Keratinocyte (primary cell): Measurements from ENCODE around the gene ADH1C. TPM values are rescaled to one million over a fixed set of nuclear protein-coding genes. Genes with fewer than 3 reads are reported as not detected.
"Not testable (repeated sequence)": the region's sequence is repeated elsewhere in the genome, so short reads cannot be mapped to it uniquely, and the experiment has no call there.

ENCODE experiments used
- DNase-seq: peaks from one replicate; pipeline ENCODE4 v3.0.0-alpha.2; 2011; ENCODE audit warnings: low read depth, missing footprints, low spot score
- FAIRE-seq: peaks from 2 replicates; lab custom pipeline; 2011; peaks lifted over from hg19 to GRCh38; lab: Jason Lieb, UNC
- H2AFZ ChIP-seq: 2 replicates; pipeline ENCODE4 v1.6.0; 2012; ENCODE audit warnings: low read length, control low read depth, inconsistent platforms; ENCODE audit not compliant: control insufficient read depth
- H3K27ac ChIP-seq: 2 replicates; pipeline ENCODE4 v1.5.1; 2011; ENCODE audit warnings: low read length; ENCODE audit not compliant: control insufficient read depth, insufficient read depth
- H3K27me3 ChIP-seq: 3 replicates; pipeline ENCODE4 v1.6.0; 2011; ENCODE audit warnings: low read length; ENCODE audit not compliant: control insufficient read depth, insufficient read depth; ENCODE audit errors: extremely low read depth
- H3K36me3 ChIP-seq, 2 experiments: 2 replicates in 1 of 2; 3 replicates in 1 of 2; pipeline ENCODE4 v1.5.1; 2011; ENCODE audit warnings: low read length in 2 of 2, mild to moderate bottlenecking in 1 of 2; ENCODE audit not compliant: control insufficient read depth in 2 of 2, insufficient read depth in 2 of 2; ENCODE audit errors: extremely low read depth in 1 of 2
- H3K4me1 ChIP-seq: 3 replicates; pipeline ENCODE4 v1.5.1; 2011; ENCODE audit warnings: low read length; ENCODE audit not compliant: control insufficient read depth, insufficient read depth; ENCODE audit errors: extremely low read depth
- H3K4me2 ChIP-seq: 3 replicates; pipeline ENCODE4 v1.6.0; 2011; ENCODE audit warnings: low read depth, low read length; ENCODE audit not compliant: control insufficient read depth, insufficient read depth; ENCODE audit errors: extremely low read depth
- H3K4me3 ChIP-seq, 3 experiments: fragments of 200-600 bp in 1 of 3; sonication (generic) in 1 of 3; 2 replicates in 2 of 3; 3 replicates in 1 of 3; pipeline ENCODE4 v1.5.1; 2011 to 2016; ENCODE audit warnings: low read length in 3 of 3, mild to moderate bottlenecking in 3 of 3, control low read depth in 2 of 3, inconsistent platforms in 1 of 3, low read depth in 1 of 3, mixed read lengths in 1 of 3, mixed run types in 1 of 3, moderate library complexity in 1 of 3; ENCODE audit not compliant: control insufficient read depth in 2 of 3, insufficient read depth in 2 of 3; ENCODE audit errors: extremely low read depth in 1 of 3
- H3K79me2 ChIP-seq: 2 replicates; pipeline ENCODE4 v1.6.0; 2012; ENCODE audit warnings: low read length; ENCODE audit not compliant: control insufficient read depth, insufficient read depth
- H3K9ac ChIP-seq: 3 replicates; pipeline ENCODE4 v1.6.0; 2011; ENCODE audit warnings: low read length; ENCODE audit not compliant: control insufficient read depth, insufficient read depth; ENCODE audit errors: extremely low read depth
- H3K9me1 ChIP-seq: 3 replicates; pipeline ENCODE4 v1.6.0; 2011; ENCODE audit warnings: low read length; ENCODE audit not compliant: control insufficient read depth, insufficient read depth; ENCODE audit errors: extremely low read depth
- H3K9me3 ChIP-seq: 2 replicates; pipeline ENCODE4 v1.5.1; 2012; ENCODE audit warnings: low read depth, low read length; ENCODE audit not compliant: control insufficient read depth
- H4K20me1 ChIP-seq: 3 replicates; pipeline ENCODE4 v1.6.0; 2011; ENCODE audit warnings: low read length; ENCODE audit not compliant: control insufficient read depth, insufficient read depth; ENCODE audit errors: extremely low read depth
- EZH2 ChIP-seq: IDR thresholded peaks from one replicate; pipeline ENCODE4 v1.6.1; 2012; ENCODE audit warnings: inconsistent platforms, mild to moderate bottlenecking, low read length, moderate library complexity
- dilution Hi-C: fragments of 300-500 bp; cut with MboI; formaldehyde crosslinking; loops from one replicate; pipeline ENCODE4 v1.7.0; 2020; ENCODE audit warnings: low sequenced_read_pairs; ENCODE audit not compliant: extremely low pct_ligation_motif_present
- polyA plus RNA-seq, 5 experiments: library from polyadenylated mRNA; depleted of rRNA in 3 of 5; stranded (reverse) in 3 of 5; stranded (forward) in 1 of 5; unstranded in 1 of 5; fragments of >200 nt; gene quantifications; 1 replicate in 1 of 5; 2 replicates in 3 of 5; 3 replicates in 1 of 5; pipeline versions ENCODE4 v1.2.1 to v1.2.3, GENCODE V29; 2011 to 2012; ENCODE audit warnings: missing spikeins in 2 of 5, low read depth in 1 of 5, low replicate concordance in 1 of 5
- TF ChIP-seq, protein P1 (sequence below), 3 experiments: IDR thresholded peaks in 1 of 3; conservative IDR thresholded peaks in 1 of 3; optimal IDR thresholded peaks in 1 of 3; 2 replicates in 2 of 3; 3 replicates in 1 of 3; pipeline versions ENCODE3 to v1.5.1; 2011; ENCODE audit warnings: low read length in 3 of 3, mild to moderate bottlenecking in 3 of 3, moderate library complexity in 2 of 3, control low read depth in 1 of 3, inconsistent platforms in 1 of 3; ENCODE audit not compliant: insufficient read depth in 2 of 3; ENCODE audit errors: extremely low read depth in 1 of 3

Gene ADH1C
- polyA plus RNA-seq, 1 donor (not counting 4 experiments of a cell fraction or from before 2014, with no cell fraction given), result 0.03 TPM

DNA sequence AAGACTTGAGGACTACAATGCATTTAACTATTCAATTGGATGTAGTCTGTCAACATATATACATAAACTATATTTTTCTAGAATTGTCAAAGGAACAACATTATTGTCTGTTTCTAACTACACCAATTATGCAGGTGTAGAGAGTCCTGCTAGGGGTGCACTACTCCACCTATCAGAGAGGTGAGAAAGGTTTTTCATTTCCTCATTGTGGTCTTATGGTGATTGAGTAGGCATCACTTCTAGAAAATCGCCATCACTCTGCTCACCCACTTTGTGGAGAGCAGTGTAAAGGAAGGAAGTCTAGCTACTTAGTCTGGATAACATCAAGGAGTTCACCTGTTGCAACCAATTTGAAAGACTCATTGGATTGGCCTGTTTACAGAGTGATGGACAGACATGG is 4.4 kb upstream of the ADH1C start:
- H3K4me2 ChIP-seq, result no peak overlapping the region
- no peaks in the 10 kb centered on the region for H3K9me1 ChIP-seq
- H3K9ac ChIP-seq, result no peak overlapping the region
- no peak overlapping the region for H3K27ac ChIP-seq
- H3K27me3 ChIP-seq, result no peaks in the 10 kb centered on the region
- no peaks in the 10 kb centered on the region for H3K4me1 ChIP-seq
- no peak for DNase-seq
- H3K36me3 ChIP-seq, result no peaks in the 10 kb centered on the region
- no peaks in the 10 kb centered on the region for H3K79me2 ChIP-seq
- no peak overlapping the region for H2AFZ ChIP-seq
- FAIRE-seq, result no peak
- H3K9me3 ChIP-seq, result no peaks in the 10 kb centered on the region
- H4K20me1 ChIP-seq, result no peaks in the 10 kb centered on the region
- TF ChIP-seq, protein P1, sequence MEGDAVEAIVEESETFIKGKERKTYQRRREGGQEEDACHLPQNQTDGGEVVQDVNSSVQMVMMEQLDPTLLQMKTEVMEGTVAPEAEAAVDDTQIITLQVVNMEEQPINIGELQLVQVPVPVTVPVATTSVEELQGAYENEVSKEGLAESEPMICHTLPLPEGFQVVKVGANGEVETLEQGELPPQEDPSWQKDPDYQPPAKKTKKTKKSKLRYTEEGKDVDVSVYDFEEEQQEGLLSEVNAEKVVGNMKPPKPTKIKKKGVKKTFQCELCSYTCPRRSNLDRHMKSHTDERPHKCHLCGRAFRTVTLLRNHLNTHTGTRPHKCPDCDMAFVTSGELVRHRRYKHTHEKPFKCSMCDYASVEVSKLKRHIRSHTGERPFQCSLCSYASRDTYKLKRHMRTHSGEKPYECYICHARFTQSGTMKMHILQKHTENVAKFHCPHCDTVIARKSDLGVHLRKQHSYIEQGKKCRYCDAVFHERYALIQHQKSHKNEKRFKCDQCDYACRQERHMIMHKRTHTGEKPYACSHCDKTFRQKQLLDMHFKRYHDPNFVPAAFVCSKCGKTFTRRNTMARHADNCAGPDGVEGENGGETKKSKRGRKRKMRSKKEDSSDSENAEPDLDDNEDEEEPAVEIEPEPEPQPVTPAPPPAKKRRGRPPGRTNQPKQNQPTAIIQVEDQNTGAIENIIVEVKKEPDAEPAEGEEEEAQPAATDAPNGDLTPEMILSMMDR (optimal IDR thresholded peaks at IDR 0.05 in 1 of 3, IDR thresholded peaks at IDR 0.05 in 1 of 3, conservative IDR thresholded peaks at IDR 0.05 in 1 of 3; ENCODE audit: extremely low read depth in 1 of 3, insufficient read depth in 2 of 3, low read length in 3 of 3), result no peak
- TF ChIP-seq EZH2, result no peak
- dilution Hi-C loops, result no loop called here
- no peak overlapping the region for H3K4me3 ChIP-seq

DNA sequence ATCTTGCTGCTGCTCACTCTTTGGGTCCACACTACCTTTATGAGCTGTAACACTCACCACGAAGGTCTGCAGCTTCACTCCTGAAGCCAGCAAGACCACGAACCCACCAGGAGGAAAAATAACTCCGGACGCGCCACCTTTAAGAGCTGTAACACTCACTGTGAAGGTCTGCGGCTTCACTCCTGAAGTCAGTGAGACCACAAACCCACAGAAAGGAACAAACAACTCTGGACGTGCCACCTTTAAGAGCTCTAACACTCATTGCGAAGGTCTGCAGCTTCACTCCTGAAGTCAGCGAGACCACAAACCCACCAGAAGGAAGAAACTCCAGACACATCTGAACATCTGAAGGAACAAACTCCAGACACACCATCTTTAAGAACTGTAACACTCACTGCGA is 3.6 kb upstream of the ADH1C start:
- H4K20me1 ChIP-seq, H3K27me3 ChIP-seq, FAIRE-seq, dilution Hi-C loops, H3K79me2 ChIP-seq, H3K9ac ChIP-seq, H3K9me1 ChIP-seq, H3K4me3 ChIP-seq, H3K9me3 ChIP-seq, H3K36me3 ChIP-seq, DNase-seq, H3K4me1 ChIP-seq, H3K4me2 ChIP-seq, H2AFZ ChIP-seq, H3K27ac ChIP-seq: not testable (repeated sequence)

DNA sequence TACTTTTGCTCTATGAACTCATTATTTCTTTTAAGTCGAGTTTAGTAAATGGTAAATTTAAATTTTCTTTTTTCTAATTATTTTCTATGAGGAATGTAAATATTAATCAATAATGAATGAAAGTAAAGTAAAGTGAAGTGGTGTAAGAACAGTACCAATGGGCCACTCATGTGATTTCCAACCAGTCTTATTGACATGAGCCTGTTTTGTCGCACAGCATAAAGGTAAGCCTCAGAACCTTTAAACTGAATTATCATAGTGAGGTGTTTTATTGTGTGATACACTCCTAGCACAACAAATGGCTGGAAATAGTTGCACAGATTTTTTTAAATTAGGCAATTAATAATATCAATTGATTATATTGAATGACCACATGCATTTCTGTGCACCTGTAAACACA is 1.1 kb downstream of the ADH1C start:
- FAIRE-seq (no peak), DNase-seq (no peak)
- dilution Hi-C loops, result no loop called here
- no peaks in the 10 kb centered on the region for H4K20me1 ChIP-seq
- no peak overlapping the region for H3K4me2 ChIP-seq
- H3K4me1 ChIP-seq, result no peaks in the 10 kb centered on the region
- H3K4me3 ChIP-seq, result no peak overlapping the region
- H3K9ac ChIP-seq, result no peak overlapping the region
- no peaks in the 10 kb centered on the region for H3K79me2 ChIP-seq
- H3K36me3 ChIP-seq, result no peaks in the 10 kb centered on the region
- TF ChIP-seq EZH2, result no peak
- no peak overlapping the region for H3K27ac ChIP-seq
- H2AFZ ChIP-seq, result no peak overlapping the region
- no peaks in the 10 kb centered on the region for H3K9me3 ChIP-seq
- H3K27me3 ChIP-seq, result no peaks in the 10 kb centered on the region
- no peaks in the 10 kb centered on the region for H3K9me1 ChIP-seq
